Stimulated activated CD4-positive, alpha-beta T cell treated with anti-CD3 and anti-CD28 coated beads, Interleukin-1b, Interleukin-23, amount 100 ng/mL, for 1 hour (primary cell): ENCODE measurements around the gene CREBZF.
"Not testable (repeated sequence)": the region's sequence is repeated elsewhere in the genome, so short reads cannot be mapped to it uniquely, and the experiment has no call there.

ENCODE experiments used
- DNase-seq, 2 donors: peaks; one replicate each; pipeline ENCODE4 v3.0.0-alpha.2; 2020; ENCODE audit warnings: low read depth in 2 of 2

CREBZF gene

DNA sequence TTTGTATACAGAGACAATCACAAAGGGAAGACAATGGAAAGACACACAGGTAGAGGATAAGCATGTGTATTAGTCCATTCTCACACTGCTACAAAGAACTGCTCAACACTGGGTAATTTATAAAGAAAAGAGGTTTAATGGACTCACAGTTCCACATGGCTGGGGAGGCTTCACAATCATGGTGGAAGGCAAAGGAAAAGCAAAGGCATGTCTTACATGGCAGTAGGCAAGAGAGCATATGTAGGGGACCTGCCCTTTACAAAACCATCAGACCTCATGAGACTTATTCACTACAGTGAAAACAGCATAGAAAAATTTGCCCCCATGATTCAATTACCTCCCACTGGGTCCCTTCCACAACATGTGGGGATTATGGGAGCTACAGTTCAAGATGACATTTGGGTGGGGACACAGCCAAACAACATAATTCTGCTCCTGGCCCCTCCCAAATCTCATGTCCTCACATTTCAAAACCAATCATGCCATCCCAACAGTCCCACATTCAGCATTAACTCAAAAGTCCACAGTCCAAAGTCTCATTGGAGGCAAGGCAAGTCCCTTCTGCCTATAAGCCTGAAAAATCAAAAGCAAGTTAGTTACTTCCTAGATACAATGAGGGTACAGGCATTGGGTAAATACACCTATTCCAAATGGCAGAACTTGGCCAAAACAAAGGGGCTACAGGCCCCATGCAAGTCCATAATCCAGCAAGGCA, 6.2 kb upstream of the CREBZF start:
- not testable (repeated sequence) for DNase-seq

GRCh38 chr11:85668157-85668556, 3.2 kb upstream of the CREBZF start:
- DNase-seq: no peak

DNA sequence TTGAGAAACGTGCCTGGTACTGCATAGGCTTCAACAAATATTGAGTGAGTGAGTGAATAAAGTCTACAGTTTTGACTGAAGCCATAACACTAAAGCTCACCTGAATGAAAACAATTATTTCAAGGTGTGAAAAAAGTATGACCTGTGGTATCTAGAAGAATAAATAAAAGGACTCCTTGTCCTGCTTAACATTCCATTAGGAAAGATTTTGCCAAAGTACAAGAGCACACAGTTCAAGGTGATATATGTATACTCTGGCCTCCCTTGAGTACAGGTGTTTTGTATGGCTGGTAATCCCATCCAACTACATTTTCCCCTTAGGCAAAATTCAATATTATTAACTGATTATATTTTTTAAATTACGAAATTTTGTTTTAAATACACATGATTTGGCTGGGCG, 1.8 kb upstream of the CREBZF start:
- no peak for DNase-seq

GRCh38 chr11:85665733-85666132, 804 bp upstream of the CREBZF start:
- no peak for DNase-seq

DNA sequence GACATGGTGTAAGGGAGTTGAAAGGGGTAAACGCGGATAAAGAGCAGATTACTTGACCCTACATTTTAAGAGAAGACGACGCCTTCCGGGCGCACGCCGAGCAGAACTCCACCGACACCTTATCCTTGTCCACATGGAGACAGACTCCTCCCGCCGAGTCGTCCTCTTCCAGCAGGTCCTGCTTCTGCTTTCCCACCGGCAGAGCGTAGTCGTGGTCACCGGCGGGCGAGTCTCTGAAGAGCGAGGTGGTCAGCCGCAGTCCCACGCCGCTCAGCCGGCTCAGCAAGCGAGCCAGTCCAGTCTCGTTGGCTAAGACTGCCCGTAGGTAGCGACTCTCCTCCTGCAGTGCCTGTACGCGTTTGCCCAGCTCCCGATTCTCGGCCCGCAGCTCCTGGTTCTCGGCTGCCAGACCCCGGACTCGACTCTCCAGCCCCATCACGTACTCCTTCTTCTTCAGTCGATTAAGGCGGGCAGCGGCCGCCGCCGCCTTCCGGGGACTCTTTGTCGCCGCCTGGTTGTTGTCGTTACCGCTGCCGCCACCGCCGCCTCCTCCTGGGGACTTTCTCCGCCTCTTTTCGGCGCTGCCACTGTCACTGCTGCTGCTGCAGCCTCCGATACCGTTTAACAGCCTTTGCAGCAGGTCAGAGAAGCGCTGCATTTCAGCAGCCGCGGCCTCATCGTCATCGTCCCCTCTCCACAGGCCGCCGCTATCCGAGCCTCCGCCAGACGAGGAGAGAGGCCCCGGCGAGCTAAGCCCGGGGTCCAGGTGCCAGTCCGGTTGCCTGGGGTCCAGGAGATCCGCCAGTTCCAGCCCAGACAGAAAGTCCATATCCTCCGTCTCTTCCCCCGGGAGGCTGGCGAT, 945 bp downstream of the CREBZF start:
- peak; percentile 71 to 72 for DNase-seq

GRCh38 chr11:85663080-85663752, 1.7 kb downstream of the CREBZF start:
- DNase-seq: no peak

GRCh38 chr11:85661972-85662664, 2.8 kb downstream of the CREBZF start:
- no peak for DNase-seq

- no peak for DNase-seq
Observed at GRCh38 chr11:85658180-85658579, 6.7 kb downstream of the CREBZF start.

- DNase-seq: no peak
Observed at GRCh38 chr11:85656777-85657176, 8.2 kb downstream of the CREBZF start.

DNA sequence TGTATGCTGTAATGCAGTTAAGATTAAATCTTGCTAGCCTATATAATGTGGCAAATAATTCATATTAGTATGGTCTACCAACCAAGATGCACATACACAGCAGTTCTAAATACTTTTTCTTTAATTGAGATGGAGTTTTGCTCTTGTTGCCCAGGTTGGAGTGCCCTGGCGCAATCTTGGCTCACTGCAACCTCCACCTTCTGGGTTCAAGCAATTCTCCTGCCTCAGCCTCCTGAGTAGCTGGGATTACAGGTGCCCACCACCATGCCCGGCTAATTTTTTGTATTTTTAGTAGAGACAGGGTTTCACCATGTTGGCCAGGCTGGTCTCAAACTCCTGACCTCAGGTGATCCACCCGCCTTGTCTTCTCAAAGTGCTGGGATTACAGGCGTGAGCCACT, 10.6 kb downstream of the CREBZF start:
- DNase-seq: not testable (repeated sequence)

- DNase-seq: no peak
Observed at GRCh38 chr11:85652786-85653447, 12.0 kb downstream of the CREBZF start.

GRCh38 chr11:85651118-85651517, 13.8 kb downstream of the CREBZF start:
- no peak for DNase-seq

GRCh38 chr11:85647604-85648299, 17.2 kb downstream of the CREBZF start, which contains the start of gene TMEM126A:
Gene TMEM126A, plus strand, starts transcription at chr11:85647967. Its CDS starts 2,289 bp downstream, at chr11:85650256.
- peak; percentile 64 to 85 for DNase-seq

- DNase-seq: no peak
Observed at GRCh38 chr11:85647078-85647477, 17.9 kb downstream of the CREBZF start.

DNA sequence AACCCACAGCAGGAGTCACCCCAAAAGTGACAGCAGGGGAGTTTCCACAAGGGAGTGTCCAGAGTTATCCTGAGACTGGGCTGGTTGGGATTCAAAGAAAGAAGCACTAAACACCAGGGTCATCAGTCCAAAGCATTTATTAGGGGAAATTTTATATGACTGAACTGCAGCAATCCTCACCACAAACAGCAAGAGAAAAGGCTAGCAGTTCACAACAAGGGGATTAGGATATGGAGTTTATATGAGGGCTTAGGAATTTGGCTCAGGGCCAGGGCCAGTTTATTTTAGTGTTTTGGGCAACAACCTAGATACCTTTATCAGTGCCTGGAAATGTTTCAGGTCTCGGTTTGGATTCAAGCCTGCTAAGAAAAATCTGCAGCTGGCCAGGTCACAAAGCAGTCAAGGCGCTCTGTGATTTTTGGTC, 21.7 kb downstream of the CREBZF start:
- no peak for DNase-seq

GRCh38 chr11:85634747-85635146, 30.2 kb downstream of the CREBZF start:
- DNase-seq: no peak

DNA sequence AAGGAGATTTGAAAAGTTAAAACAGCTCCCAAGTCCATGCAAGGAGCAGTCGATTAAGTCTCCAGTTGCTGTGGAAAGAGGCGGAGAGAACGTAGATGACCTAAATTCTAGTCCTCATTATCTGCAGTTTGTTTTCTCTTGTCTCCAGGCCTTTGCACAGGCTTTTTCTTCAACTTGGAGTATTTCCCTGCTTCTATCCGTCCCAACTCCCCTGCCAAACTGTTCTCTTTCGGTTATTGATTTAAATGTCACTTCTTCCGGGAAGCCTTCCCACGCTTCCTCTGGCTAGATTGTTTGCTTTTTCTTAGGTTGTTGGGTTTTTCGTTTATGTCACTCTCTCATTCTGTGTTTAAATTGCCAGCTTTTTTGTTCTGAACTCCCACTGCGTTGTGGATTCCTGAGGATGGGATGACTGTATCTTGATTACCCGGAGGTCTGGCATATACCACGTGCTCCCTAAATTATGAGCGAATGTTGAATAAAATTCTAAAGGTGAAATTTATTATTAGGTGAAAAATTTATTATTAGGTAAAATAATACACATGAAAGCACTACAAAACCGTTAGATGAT, 36.1 kb downstream of the CREBZF start:
- no peak for DNase-seq

GRCh38 chr11:85627998-85628770, 36.7 kb downstream of the CREBZF start, which contains the start of gene TMEM126B:
Gene TMEM126B, plus strand, starts transcription at chr11:85628593. Its CDS starts 15 bp downstream, at chr11:85628608.
- DNase-seq: peak; percentile 81 to 84

DNA sequence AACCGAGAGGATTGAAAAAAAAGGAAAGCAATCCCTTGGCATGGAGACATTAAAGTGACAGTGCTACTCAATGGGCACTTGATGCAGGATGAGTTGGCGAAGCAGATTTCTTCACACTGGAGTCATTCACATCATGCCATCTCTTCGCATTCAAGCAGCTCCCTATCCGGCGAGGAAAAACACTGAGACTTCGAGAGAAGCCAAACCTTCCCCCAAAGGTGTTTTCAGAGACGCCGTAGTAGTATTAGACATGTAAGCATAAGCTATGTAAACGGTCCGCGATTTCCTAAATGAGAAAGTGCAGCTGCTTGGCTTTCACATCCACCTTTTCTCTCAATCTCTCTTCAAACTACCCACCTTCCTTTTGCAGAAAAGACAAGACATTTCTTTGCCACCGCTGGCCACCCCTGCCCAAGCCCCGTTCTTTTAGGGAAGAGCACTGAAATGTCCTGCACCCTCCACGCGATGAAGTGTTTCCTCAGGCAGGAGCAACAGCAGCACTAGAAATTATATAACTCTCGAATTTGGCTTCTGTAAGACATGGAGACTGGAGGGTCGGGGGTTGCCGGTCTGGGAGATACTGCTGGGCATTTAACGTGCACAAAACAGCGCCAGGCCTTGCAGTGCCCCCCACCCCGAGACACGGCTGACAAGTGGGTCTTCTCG, 37.5 kb downstream of the CREBZF start, which contains the start of gene DLG2:
Gene DLG2, minus strand, starts transcription at position 13 of the 666 bp plus-strand sequence.
- DNase-seq: no peak
